DOHH2 (cell line): ENCODE results near the gene NID1.

ENCODE experiments used
- H3F3A ChIP-seq: fragments of 200-600 bp; sonication (generic), shearing (Covaris generic); 2 replicates; pipeline ENCODE4 v1.6.0; 2016; ENCODE audit warnings: antibody characterized with exemption, mild to moderate bottlenecking; ENCODE audit not compliant: control insufficient read depth, insufficient read depth
- H3K27ac ChIP-seq: fragments of 200-600 bp; sonication (generic); 2 replicates; pipeline ENCODE4 v1.5.1; 2014; ENCODE audit warnings: low read depth, mild to moderate bottlenecking, low read length, moderate library complexity
- H3K27me3 ChIP-seq: fragments of 200-600 bp; sonication (generic); 2 replicates; pipeline ENCODE4 v1.6.1; 2014; ENCODE audit warnings: mild to moderate bottlenecking, low read length, mixed read lengths; ENCODE audit not compliant: control insufficient read depth
- H3K36me3 ChIP-seq: fragments of 200-600 bp; sonication (generic); 2 replicates; pipeline ENCODE4 v1.6.1; 2014; ENCODE audit warnings: mild to moderate bottlenecking, low read length, moderate library complexity, mixed read lengths; ENCODE audit not compliant: control insufficient read depth
- H3K4me1 ChIP-seq: fragments of 200-600 bp; sonication (generic); 2 replicates; pipeline ENCODE4 v1.6.1; 2014; ENCODE audit warnings: mild to moderate bottlenecking, low read length, mixed read lengths; ENCODE audit not compliant: control insufficient read depth
- H3K4me2 ChIP-seq: fragments of 200-600 bp; sonication (generic); 2 replicates; pipeline ENCODE4 v1.6.0; 2014; ENCODE audit warnings: mild to moderate bottlenecking, low read length, moderate library complexity
- H3K4me3 ChIP-seq: fragments of 200-600 bp; sonication (generic); 2 replicates; pipeline ENCODE4 v1.5.1; 2014; ENCODE audit warnings: mild to moderate bottlenecking, low read length, mixed read lengths
- H3K79me2 ChIP-seq: fragments of 200-600 bp; sonication (generic); 2 replicates; pipeline ENCODE4 v1.6.1; 2014; ENCODE audit warnings: mild to moderate bottlenecking, low read length, mixed read lengths; ENCODE audit not compliant: control insufficient read depth
- H3K9me2 ChIP-seq: fragments of 200-600 bp; sonication (generic); replicated peaks from 2 replicates; pipeline ENCODE4 v1.6.1; 2014; ENCODE audit warnings: mild to moderate bottlenecking, low read length, mixed read lengths; ENCODE audit not compliant: control insufficient read depth
- H3K9me3 ChIP-seq: fragments of 200-600 bp; sonication (generic); 2 replicates; pipeline ENCODE4 v1.6.1; 2014; ENCODE audit warnings: antibody characterized with exemption, low read length, mixed read lengths; ENCODE audit not compliant: control insufficient read depth, insufficient read depth
- H4K20me1 ChIP-seq: fragments of 200-600 bp; sonication (generic); 2 replicates; pipeline ENCODE4 v1.6.0; 2014; ENCODE audit warnings: low read depth, mild to moderate bottlenecking, antibody characterized with exemption, low read length, moderate library complexity; ENCODE audit not compliant: control insufficient read depth, insufficient read depth
- EZH2phosphoT487 ChIP-seq: fragments of 200-600 bp; sonication (generic); IDR thresholded peaks from 2 replicates; pipeline ENCODE4 v1.6.1; 2017; ENCODE audit warnings: borderline replicate concordance, mild to moderate bottlenecking, antibody characterized with exemption, low read length, moderate library complexity, mixed read lengths
- TF ChIP-seq, protein P1 (sequence below): fragments of 200-600 bp; sonication (generic); IDR thresholded peaks from one replicate; pipeline ENCODE4 v1.5.1; 2014; ENCODE audit warnings: antibody characterized with exemption, mild to moderate bottlenecking, low read depth, low read length; ENCODE audit not compliant: poor library complexity, severe bottlenecking

The NID1 gene

DNA sequence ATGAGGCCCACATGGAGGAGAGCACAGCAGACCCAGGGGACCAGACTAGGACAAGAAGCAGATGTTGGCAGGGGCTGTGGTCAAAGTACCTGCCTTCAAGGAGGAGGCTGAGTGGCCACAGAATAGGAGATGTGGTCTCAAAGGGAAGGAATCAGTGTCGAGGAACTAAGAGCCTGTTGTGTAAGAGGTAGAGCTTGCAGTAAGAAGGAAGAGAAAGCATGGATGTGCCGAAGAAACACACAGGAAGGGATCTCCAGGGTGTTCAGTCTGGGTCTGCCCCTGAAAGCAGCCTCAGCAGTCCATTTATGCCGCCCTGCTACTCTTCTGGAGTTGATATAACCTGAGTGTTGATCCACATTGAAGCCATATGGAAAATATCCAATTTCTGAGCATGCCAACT is 83.9 kb downstream of the NID1 start:
- Histone ChIP-seq H3K9me2 (no peaks in the 10 kb centered on the region), H3K4me2 (no peak overlapping the region), H3K27ac (no peak overlapping the region), H3K27me3 (peaks cover 5% of the 10 kb centered on the region; the same call in 1 of the 2 replicates), H3K36me3 (no peaks in the 10 kb centered on the region), H3F3A (no peaks in the 10 kb centered on the region), H3K79me2 (no peaks in the 10 kb centered on the region), H3K4me1 (no peaks in the 10 kb centered on the region), H4K20me1 (no peaks in the 10 kb centered on the region), H3K9me3 (no peaks in the 10 kb centered on the region), H3K4me3 (no peak overlapping the region)
- TF ChIP-seq, protein P1, sequence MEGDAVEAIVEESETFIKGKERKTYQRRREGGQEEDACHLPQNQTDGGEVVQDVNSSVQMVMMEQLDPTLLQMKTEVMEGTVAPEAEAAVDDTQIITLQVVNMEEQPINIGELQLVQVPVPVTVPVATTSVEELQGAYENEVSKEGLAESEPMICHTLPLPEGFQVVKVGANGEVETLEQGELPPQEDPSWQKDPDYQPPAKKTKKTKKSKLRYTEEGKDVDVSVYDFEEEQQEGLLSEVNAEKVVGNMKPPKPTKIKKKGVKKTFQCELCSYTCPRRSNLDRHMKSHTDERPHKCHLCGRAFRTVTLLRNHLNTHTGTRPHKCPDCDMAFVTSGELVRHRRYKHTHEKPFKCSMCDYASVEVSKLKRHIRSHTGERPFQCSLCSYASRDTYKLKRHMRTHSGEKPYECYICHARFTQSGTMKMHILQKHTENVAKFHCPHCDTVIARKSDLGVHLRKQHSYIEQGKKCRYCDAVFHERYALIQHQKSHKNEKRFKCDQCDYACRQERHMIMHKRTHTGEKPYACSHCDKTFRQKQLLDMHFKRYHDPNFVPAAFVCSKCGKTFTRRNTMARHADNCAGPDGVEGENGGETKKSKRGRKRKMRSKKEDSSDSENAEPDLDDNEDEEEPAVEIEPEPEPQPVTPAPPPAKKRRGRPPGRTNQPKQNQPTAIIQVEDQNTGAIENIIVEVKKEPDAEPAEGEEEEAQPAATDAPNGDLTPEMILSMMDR = no peak
- TF ChIP-seq EZH2phosphoT487 = no peak

DNA sequence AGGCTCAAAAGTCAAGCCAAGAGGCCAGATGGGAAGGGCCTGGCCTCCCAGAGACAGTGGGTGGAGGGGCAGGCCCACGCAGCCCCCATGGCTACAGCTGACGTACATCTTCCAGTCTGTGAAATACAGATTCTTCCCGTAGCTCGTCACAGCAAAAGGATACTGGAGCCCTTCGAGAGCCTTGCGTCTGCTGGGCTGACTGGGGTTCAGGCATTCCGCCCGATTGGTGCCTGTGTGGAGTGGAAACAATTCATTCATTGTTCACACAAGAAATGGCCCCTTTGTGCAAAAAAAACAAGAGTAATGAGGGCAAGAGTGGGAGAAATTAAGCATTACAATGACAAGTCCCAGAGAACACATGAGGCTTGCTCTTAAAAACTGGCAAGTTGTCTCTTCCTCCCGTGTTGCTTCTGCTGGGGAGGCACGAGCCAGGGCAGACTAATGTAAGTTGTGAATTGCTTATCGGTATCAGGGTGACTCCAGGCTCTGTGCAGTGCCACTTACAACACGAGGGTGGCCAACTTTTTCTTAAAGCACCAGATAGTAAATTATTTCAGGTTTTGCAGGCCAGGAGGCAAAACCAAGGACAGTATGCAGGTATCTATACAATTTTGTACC is 85.1 kb downstream of the NID1 start:
- Histone ChIP-seq H3K79me2 (no peaks in the 10 kb centered on the region), H3K9me3 (no peaks in the 10 kb centered on the region), H3K4me2 (no peak overlapping the region), H3K27ac (no peak overlapping the region), H3K9me2 (no peaks in the 10 kb centered on the region), H3F3A (no peaks in the 10 kb centered on the region), H3K27me3 (peaks cover 6% of the 10 kb centered on the region; the same call in 1 of the 2 replicates), H3K4me1 (no peaks in the 10 kb centered on the region), H3K36me3 (no peaks in the 10 kb centered on the region), H4K20me1 (no peaks in the 10 kb centered on the region), H3K4me3 (no peak overlapping the region)
- TF ChIP-seq, protein P1 = no peak
- TF ChIP-seq EZH2phosphoT487 = no peak

DNA sequence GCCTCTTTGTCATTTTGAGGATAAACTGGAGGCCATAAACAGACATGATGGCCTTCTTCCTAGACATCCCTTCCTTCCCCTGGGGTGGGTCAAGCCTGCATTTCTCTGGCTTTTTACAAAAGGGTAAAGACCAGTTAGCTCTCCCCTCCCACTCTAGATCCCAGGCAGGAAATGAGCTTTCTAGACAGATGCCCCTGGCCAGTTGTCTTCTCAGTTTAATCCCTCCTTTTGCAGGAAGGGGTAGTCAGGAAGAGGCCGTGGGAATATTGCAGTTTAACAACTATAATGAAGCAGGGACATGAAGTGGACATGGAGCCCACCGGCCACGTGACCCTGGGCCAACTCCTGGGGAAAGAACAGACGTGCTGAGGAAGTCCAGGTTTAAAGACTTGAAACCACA is 85.7 kb downstream of the NID1 start:
- Histone ChIP-seq H3K36me3 (no peaks in the 10 kb centered on the region), H3K27ac (no peak overlapping the region), H3K9me2 (no peaks in the 10 kb centered on the region), H3F3A (no peaks in the 10 kb centered on the region), H3K27me3 (peaks cover 7% of the 10 kb centered on the region; the same call in 1 of the 2 replicates), H4K20me1 (no peaks in the 10 kb centered on the region), H3K79me2 (no peaks in the 10 kb centered on the region), H3K4me1 (no peaks in the 10 kb centered on the region), H3K4me2 (no peak overlapping the region), H3K4me3 (no peak overlapping the region), H3K9me3 (no peaks in the 10 kb centered on the region)
- TF ChIP-seq EZH2phosphoT487 = no peak
- TF ChIP-seq, protein P1 = no peak
